Ecto neural progenitor cell (in vitro differentiated cells): ENCODE results near the gene ITFG1.

Experiments used
- DNase-seq: peaks from one replicate; pipeline ENCODE4 v3.0.0-alpha.2; 2018; ENCODE audit warnings: low spot score

The ITFG1 gene

GRCh38 chr16:47323241-47323640 is 137.6 kb downstream of the ITFG1 start:
- DNase-seq = no peak

GRCh38 chr16:47320546-47321310 is 140.1 kb downstream of the ITFG1 start:
- DNase-seq = no peak

- no peak for DNase-seq
These were observed 143.2 kb downstream of the ITFG1 start for GRCh38 chr16:47317465-47318240.

GRCh38 chr16:47316442-47317015 is 144.3 kb downstream of the ITFG1 start:
- DNase-seq = no peak

GRCh38 chr16:47311738-47312505 is 148.9 kb downstream of the ITFG1 start:
- DNase-seq = no peak

GRCh38 chr16:47310792-47311211 is 150.1 kb downstream of the ITFG1 start:
- no peak for DNase-seq

- no peak for DNase-seq
These were observed 151.1 kb downstream of the ITFG1 start for GRCh38 chr16:47309581-47310312.

- DNase-seq = no peak
These were observed 152.3 kb downstream of the ITFG1 start for GRCh38 chr16:47308601-47309000.

GRCh38 chr16:47304563-47304962 is 156.3 kb downstream of the ITFG1 start:
- DNase-seq = no peak

GRCh38 chr16:47299587-47299986 is 161.3 kb downstream of the ITFG1 start:
- no peak for DNase-seq

GRCh38 chr16:47284999-47285398 is 175.9 kb downstream of the ITFG1 start:
- DNase-seq = no peak

GRCh38 chr16:47278306-47278970 is 182.4 kb downstream of the ITFG1 start:
- DNase-seq = no peak

GRCh38 chr16:47276522-47276921 is 184.3 kb downstream of the ITFG1 start:
- DNase-seq = no peak

GRCh38 chr16:47262938-47263337 is 197.9 kb downstream of the ITFG1 start:
- DNase-seq = no peak

- DNase-seq = no peak
These were observed 200.4 kb downstream of the ITFG1 start for GRCh38 chr16:47260503-47260902.

- no peak for DNase-seq
These were observed 201.9 kb downstream of the ITFG1 start for GRCh38 chr16:47258874-47259461.

- DNase-seq = no peak
These were observed 206.1 kb downstream of the ITFG1 start for GRCh38 chr16:47254756-47255155.

- DNase-seq = no peak
These were observed 209.9 kb downstream of the ITFG1 start for GRCh38 chr16:47250983-47251382.

GRCh38 chr16:47247690-47248089 is 213.2 kb downstream of the ITFG1 start:
- no peak for DNase-seq

GRCh38 chr16:47244206-47244605 is 216.7 kb downstream of the ITFG1 start:
- DNase-seq = no peak

- DNase-seq = no peak
These were observed 219.8 kb downstream of the ITFG1 start for GRCh38 chr16:47241061-47241460.
